SK-N-SH (cell line): Measurements from ENCODE around the gene LRRTM2. TPM values are rescaled to one million over a fixed set of nuclear protein-coding genes. Genes with fewer than 3 reads are reported as not detected.

Experiments used
- CTCF ChIA-PET: fragments of 300-600, 350-600 bp; formaldehyde crosslinking; extraction: SDS; loops from one replicate; lab custom pipeline; 2021; lab: Yijun Ruan, JAX
- POLR2A ChIA-PET: fragments of 350-600 bp; sonication (Branson Sonifier 250); formaldehyde crosslinking; extraction: SDS; loops from one replicate; lab custom pipeline; 2020; ENCODE audit warnings: antibody characterized with exemption, inconsistent platforms; lab: Yijun Ruan, JAX
- DNase-seq: peaks from one replicate; pipeline ENCODE4 v3.0.0; 2012
- H2AFZ ChIP-seq: fragments of 200-600 bp; sonication (generic); 2 replicates; pipeline ENCODE4 v1.8.1; 2016; ENCODE audit warnings: antibody characterized with exemption, mild to moderate bottlenecking, low read depth
- H3F3A ChIP-seq: fragments of 200-600 bp; sonication (generic); replicated peaks from 2 replicates; pipeline ENCODE3; 2016; ENCODE audit warnings: antibody characterized with exemption, mild to moderate bottlenecking; ENCODE audit not compliant: insufficient read depth
- H3K27ac ChIP-seq, 2 experiments: fragments of 200-500 bp in 1 of 2; fragments of 200-600 bp in 1 of 2; sonication (Bioruptor generic) in 1 of 2; sonication (generic), shearing (Covaris generic) in 1 of 2; 2 replicates each; pipeline versions ENCODE4 v1.5.1 to v1.6.1; 2014 to 2016; ENCODE audit warnings: low read depth in 2 of 2, inconsistent platforms in 1 of 2, low read length in 1 of 2, mild to moderate bottlenecking in 1 of 2, mixed read lengths in 1 of 2
- H3K27me3 ChIP-seq: fragments of 200-600 bp; sonication (generic), shearing (Covaris generic); 2 replicates; pipeline ENCODE4 v1.6.1; 2016; ENCODE audit warnings: mixed run types; ENCODE audit not compliant: insufficient read depth
- H3K36me3 ChIP-seq, 2 experiments: fragments of 200-500 bp in 1 of 2; fragments of 200-600 bp in 1 of 2; sonication (Bioruptor generic) in 1 of 2; sonication (generic) in 1 of 2; replicated peaks in 1 of 2; 2 replicates each; pipeline versions ENCODE3 to v1.5.1; 2014 to 2016; ENCODE audit warnings: low read length in 1 of 2, mild to moderate bottlenecking in 1 of 2; ENCODE audit not compliant: insufficient read depth in 2 of 2, control insufficient read depth in 1 of 2
- H3K4me1 ChIP-seq, 2 experiments: fragments of 200-500 bp in 1 of 2; fragments of 200-600 bp in 1 of 2; sonication (Bioruptor generic) in 1 of 2; sonication (generic), shearing (Covaris generic) in 1 of 2; 2 replicates each; pipeline versions ENCODE4 v1.5.1 to v1.6.1; 2014 to 2016; ENCODE audit warnings: low read depth in 1 of 2, low read length in 1 of 2, mixed run types in 1 of 2; ENCODE audit not compliant: insufficient read depth in 2 of 2, control insufficient read depth in 1 of 2
- H3K4me2 ChIP-seq: fragments of 200-600 bp; sonication (generic), shearing (Covaris generic); 2 replicates; pipeline ENCODE4 v1.6.1; 2017; ENCODE audit warnings: mixed run types
- H3K4me3 ChIP-seq, 2 experiments: fragments of 200-500 bp in 1 of 2; fragments of 200-600 bp in 1 of 2; sonication (Bioruptor generic) in 1 of 2; sonication (generic), shearing (Covaris generic) in 1 of 2; 2 replicates each; pipeline versions ENCODE4 v1.5.1 to v1.8.1; 2014 to 2016; ENCODE audit warnings: low read depth in 2 of 2, inconsistent platforms in 1 of 2, low read length in 1 of 2, mild to moderate bottlenecking in 1 of 2, mixed read lengths in 1 of 2, moderate library complexity in 1 of 2
- H3K79me2 ChIP-seq: fragments of 200-600 bp; sonication (generic); 2 replicates; pipeline ENCODE4 v1.8.1; 2017; ENCODE audit warnings: mild to moderate bottlenecking; ENCODE audit not compliant: insufficient read depth
- H3K9ac ChIP-seq: fragments of 200-600 bp; sonication (generic); 2 replicates; pipeline ENCODE4 v1.6.1; 2017; ENCODE audit warnings: mixed run types
- H3K9me2 ChIP-seq: fragments of 200-600 bp; sonication (generic); 2 replicates; pipeline ENCODE4 v1.6.1; 2017; ENCODE audit warnings: mixed run types
- H3K9me3 ChIP-seq: fragments of 200-600 bp; sonication (generic); 2 replicates; pipeline ENCODE4 v1.6.1; 2017; ENCODE audit warnings: mixed run types, mild to moderate bottlenecking, moderate library complexity
- H4K20me1 ChIP-seq: fragments of 200-600 bp; sonication (generic); 2 replicates; pipeline ENCODE4 v1.6.1; 2017; ENCODE audit warnings: mild to moderate bottlenecking, mixed run types; ENCODE audit not compliant: insufficient read depth
- CTCF ChIP-seq: fragments of 200-600 bp; sonication (generic); IDR thresholded peaks from 2 replicates; pipeline ENCODE4 v1.6.1; 2017; ENCODE audit warnings: antibody characterized with exemption, mild to moderate bottlenecking, moderate library complexity
- ELF1 ChIP-seq: IDR thresholded peaks from 2 replicates; pipeline ENCODE4 v1.4.0; 2012
- ZBTB33 ChIP-seq: IDR thresholded peaks from 2 replicates; pipeline ENCODE4 v1.4.0; 2012; ENCODE audit warnings: low read depth, borderline replicate concordance
- WGBS: methylation state at CpG from one replicate; pipeline ENCODE4 v1.1.6; 2017; ENCODE audit warnings: low lambda C conversion rate; 5-methylcytosine and 5-hydroxymethylcytosine counted together
- polyA plus RNA-seq, 3 experiments: library from polyadenylated mRNA; depleted of rRNA; stranded (reverse); fragments of >200 nt; gene quantifications; 2 replicates each; pipeline ENCODE4 v1.2.3, GENCODE V29; 2012
- TF ChIP-seq, protein P1 (sequence below): fragments of 150-350 bp; IDR thresholded peaks from 2 replicates; pipeline ENCODE4 v1.6.1; 2016; ENCODE audit warnings: mild to moderate bottlenecking, low read depth, low read length

LRRTM2 gene
- polyA plus RNA-seq, 1 of the 3 experiments (the other 2 are of a cell fraction): 0.38 TPM

- TF ChIP-seq, protein P1, sequence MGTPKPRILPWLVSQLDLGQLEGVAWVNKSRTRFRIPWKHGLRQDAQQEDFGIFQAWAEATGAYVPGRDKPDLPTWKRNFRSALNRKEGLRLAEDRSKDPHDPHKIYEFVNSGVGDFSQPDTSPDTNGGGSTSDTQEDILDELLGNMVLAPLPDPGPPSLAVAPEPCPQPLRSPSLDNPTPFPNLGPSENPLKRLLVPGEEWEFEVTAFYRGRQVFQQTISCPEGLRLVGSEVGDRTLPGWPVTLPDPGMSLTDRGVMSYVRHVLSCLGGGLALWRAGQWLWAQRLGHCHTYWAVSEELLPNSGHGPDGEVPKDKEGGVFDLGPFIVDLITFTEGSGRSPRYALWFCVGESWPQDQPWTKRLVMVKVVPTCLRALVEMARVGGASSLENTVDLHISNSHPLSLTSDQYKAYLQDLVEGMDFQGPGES: no peak
- no peak for TF ChIP-seq CTCF
- TF ChIP-seq, all 33 proteins: peak for 0
Measured at GRCh38 chr5:138853132-138853531, 22.0 kb downstream of the LRRTM2 start (continued).

DNA sequence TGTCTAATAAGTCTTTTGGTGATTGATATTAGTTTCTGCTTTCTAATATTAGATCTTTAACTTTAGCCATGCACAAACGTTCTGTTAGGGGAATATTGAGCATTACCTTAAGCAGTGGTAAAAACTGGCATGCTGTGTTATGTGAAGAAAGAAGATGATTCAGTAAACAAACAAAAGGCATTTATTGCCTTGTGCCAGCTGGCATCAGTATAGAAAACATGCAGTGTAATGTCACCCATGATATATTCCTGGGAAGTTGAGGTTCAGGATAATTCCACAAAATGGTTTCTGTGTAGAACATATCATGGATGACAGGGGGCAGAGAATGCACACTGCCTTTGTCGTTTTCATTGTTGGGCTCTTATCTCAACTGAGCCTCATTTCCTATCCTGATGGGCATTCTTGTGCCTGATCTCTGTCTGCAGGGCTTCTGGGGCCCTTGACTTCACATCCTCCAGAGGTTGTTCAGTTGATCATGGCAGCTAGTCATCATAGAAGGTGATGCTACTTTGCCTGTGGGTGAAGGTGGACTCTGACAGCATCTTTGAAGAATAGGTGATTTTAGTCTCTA is 24.2 kb downstream of the LRRTM2 start:
- CTCF ChIA-PET: no interaction called here

More for the DNA sequence above, 24.2 kb downstream of the LRRTM2 start:
- Histone ChIP-seq H3K9me2 (no peaks in the 10 kb centered on the region), H3F3A (peaks cover 18% of the 10 kb centered on the region), H3K4me1 (peaks cover 6 to 27% of the 10 kb centered on the region in 2 experiments; a peak in 3 of 4 replicates), H2AFZ (no peak overlapping the region), H3K4me3 (no peak overlapping the region), H4K20me1 (peaks cover 85% of the 10 kb centered on the region), H3K27ac (peak overlapping the region in 1 of 2 experiments; percentile 48; a peak in 1 of 4 replicates), H3K36me3 (peaks cover 0 to 14% of the 10 kb centered on the region in 2 experiments), H3K9me3 (no peaks in the 10 kb centered on the region), H3K9ac (no peak overlapping the region), H3K4me2 (no peak overlapping the region), H3K79me2 (peaks cover 99% of the 10 kb centered on the region), H3K27me3 (no peaks in the 10 kb centered on the region)
- POLR2A ChIA-PET: no interaction called here
- no peak for TF ChIP-seq ELF1
- TF ChIP-seq, protein P1: no peak
- no peak for TF ChIP-seq ZBTB33
- DNase-seq: no peak
- 45% methylated on average over 2 of the region's 2 CpGs for WGBS
